Measurements from ENCODE around the gene MYLK2.

MYLK2 gene

GRCh38 chr20:31858760-31859083 lies 39.6 kb downstream of the MYLK2 start:
- DNase-seq: no peak

- no peak for DNase-seq
Observed at GRCh38 chr20:31859266-31859997, 40.3 kb downstream of the MYLK2 start.

- DNase-seq: no peak
Observed at GRCh38 chr20:31859998-31860380, 40.8 kb downstream of the MYLK2 start.

GRCh38 chr20:31860390-31861134 lies 41.4 kb downstream of the MYLK2 start:
- no peak for DNase-seq

GRCh38 chr20:31861135-31861384 lies 41.9 kb downstream of the MYLK2 start:
- no peak for DNase-seq

GRCh38 chr20:31861385-31862156 lies 42.4 kb downstream of the MYLK2 start:
- DNase-seq: no peak

GRCh38 chr20:31862157-31862470 lies 43.0 kb downstream of the MYLK2 start:
- DNase-seq: no peak

GRCh38 chr20:31862506-31862905 lies 43.4 kb downstream of the MYLK2 start:
- DNase-seq: no peak

GRCh38 chr20:31863296-31864085 lies 44.3 kb downstream of the MYLK2 start:
- no peak for DNase-seq

GRCh38 chr20:31864521-31865400 lies 45.6 kb downstream of the MYLK2 start:
- no peak for DNase-seq

- no peak for DNase-seq
Observed at GRCh38 chr20:31866221-31866620, 47.1 kb downstream of the MYLK2 start.

GRCh38 chr20:31868853-31869672 lies 49.9 kb downstream of the MYLK2 start:
- DNase-seq: no peak

GRCh38 chr20:31869673-31869941 lies 50.5 kb downstream of the MYLK2 start:
- DNase-seq: no peak

- DNase-seq: no peak
Observed at GRCh38 chr20:31869942-31870725, 51.0 kb downstream of the MYLK2 start, which contains the start of the genes DUSP15 and TTLL9. Gene DUSP15, minus strand, starts transcription at chr20:31870527. Its CDS starts 190 bp downstream, at chr20:31870337. Gene TTLL9, plus strand, starts transcription at chr20:31870634. Its CDS starts 493 bp downstream, at chr20:31871127.

GRCh38 chr20:31870726-31871617 lies 51.8 kb downstream of the MYLK2 start:
- DNase-seq: no peak

- no peak for DNase-seq
Observed at GRCh38 chr20:31871618-31871954, 52.4 kb downstream of the MYLK2 start.

- no peak for DNase-seq
Observed at GRCh38 chr20:31872406-31872805, 53.2 kb downstream of the MYLK2 start.

- no peak for DNase-seq
Observed at GRCh38 chr20:31875671-31876070, 56.5 kb downstream of the MYLK2 start.

GRCh38 chr20:31877684-31878083 lies 58.5 kb downstream of the MYLK2 start:
- no peak for DNase-seq

All from T1000 (cell line).